Myocyte (in vitro differentiated cells): ENCODE results near the gene SLC8A1. TPM values are rescaled to one million over a fixed set of nuclear protein-coding genes. Genes with fewer than 3 reads are reported as not detected.

Source experiments
- DNase-seq: peaks from one replicate; pipeline ENCODE4 v3.0.0-alpha.2; 2012; ENCODE audit warnings: low read depth
- total RNA-seq: library from RNA; depleted of rRNA; stranded (reverse); fragments of >200 nt; gene quantifications from 2 replicates; pipeline ENCODE4 v1.2.3, GENCODE V29; 2014

SLC8A1 gene
- total RNA-seq, 1 donor from 2014 or later: 5.2 TPM

DNA sequence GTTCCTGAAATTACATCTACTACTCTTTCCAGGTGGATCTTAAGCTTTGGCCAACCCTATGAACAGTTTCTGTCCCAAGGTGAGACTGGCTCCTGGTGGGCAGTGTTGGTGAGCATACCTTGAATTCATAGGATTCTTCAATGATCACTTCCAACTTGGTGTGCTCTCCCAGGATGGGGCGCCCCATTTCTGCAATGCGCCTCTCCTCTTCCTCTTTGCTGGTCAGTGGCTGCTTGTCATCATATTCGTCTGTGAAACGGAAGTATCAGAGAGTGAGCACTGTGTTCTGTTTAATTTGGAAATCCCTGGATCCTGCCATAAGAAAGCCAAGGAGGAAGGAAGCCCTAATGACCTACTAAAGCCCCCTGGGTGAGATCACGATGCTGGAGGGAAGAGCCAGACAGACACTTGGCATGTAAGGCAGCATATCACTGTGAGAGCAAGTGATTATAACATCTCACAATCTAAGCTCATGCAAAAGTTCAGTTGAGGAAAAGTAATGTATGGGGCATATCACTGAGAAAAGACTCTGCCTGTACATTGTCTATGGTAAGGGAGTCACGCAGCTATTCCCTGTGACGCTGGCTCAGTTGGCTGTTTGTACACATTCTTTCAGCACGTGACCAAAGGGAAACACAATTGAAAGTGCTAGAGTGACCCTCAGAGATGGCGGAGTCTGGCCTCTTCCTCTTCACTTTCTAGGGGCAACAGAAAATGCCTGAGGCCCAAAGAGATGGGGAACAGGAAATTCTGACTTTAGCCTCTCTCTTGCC, 287.0 kb downstream of the SLC8A1 start:
- no peak for DNase-seq

DNA sequence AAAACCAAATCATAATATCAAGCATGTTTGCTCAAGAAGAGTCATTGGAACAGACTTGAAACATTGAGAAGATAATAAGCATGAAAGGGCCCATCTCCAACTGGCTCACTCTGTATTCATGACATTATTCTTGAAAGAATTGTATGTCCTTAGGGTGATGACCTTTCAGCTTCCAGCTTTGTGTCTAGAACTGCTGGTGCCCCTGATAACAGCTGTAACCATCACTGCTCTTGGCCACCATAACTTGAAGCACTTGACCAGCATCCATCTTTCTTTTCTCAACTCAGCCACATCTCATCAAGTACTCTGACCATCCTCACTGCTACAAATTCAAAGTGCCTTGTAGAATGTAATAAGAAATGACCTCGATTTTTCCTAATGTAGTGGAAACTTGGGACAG, 289.9 kb downstream of the SLC8A1 start:
- no peak for DNase-seq

DNA sequence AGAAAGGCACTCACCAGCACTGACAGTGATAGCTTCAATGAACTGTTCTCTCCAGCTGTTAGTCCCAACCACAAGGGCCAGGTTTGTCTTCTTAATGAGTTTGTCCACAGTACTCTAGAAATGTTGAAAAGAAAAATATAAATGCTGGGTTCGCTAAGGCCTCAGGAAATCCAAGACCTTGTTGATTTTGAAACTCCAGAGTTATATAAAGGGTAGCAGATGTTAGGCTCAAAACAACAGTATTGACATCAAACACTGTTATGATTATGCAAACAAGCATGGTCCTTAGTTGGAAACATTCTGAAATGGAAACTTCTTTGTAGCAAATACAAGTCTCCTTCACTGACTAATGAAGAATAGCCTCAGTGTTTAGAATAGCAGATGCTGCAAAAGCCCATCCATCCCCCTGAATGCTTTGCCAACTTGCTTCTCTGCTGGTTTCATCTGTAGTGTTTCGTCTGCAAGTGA, 291.1 kb downstream of the SLC8A1 start:
- DNase-seq: peak; percentile 69

DNA sequence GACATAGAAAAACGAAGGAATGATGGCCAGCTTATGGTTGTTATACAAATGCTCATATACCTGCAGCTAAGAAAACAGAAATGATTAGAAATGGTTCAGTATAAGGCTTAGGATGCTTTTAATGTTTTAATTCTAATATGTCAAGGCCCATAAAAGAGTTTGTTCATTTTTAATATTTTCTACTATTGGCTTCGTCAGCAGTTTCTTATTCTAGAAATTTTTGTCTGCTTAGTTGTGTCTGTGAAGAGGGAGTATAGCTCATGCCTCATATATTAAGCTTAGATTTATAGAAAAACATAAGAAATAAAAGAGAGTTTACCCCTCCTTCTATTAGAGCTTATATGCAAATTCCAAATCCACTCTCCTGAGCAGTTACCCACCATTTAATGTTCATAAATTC, 292.6 kb downstream of the SLC8A1 start:
- no peak for DNase-seq

DNA sequence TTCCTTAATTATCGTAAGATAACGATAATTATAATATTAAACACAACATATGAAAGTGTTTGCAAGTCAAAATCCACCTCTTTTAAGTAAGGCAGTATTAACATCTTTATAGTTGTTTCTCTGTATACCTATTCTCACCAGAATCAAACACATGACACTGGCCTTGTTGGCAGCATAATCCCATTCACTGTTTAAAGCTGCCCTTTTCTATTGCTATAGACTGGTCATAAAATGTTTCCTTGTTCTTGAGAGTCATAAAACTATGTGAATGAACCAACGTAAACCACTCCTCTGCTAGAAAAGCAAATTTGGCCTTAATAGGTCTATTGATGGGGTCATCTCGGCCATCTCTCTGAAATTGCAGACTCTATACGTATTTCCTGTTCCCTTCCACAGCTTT, 293.1 kb downstream of the SLC8A1 start:
- DNase-seq: no peak

DNA sequence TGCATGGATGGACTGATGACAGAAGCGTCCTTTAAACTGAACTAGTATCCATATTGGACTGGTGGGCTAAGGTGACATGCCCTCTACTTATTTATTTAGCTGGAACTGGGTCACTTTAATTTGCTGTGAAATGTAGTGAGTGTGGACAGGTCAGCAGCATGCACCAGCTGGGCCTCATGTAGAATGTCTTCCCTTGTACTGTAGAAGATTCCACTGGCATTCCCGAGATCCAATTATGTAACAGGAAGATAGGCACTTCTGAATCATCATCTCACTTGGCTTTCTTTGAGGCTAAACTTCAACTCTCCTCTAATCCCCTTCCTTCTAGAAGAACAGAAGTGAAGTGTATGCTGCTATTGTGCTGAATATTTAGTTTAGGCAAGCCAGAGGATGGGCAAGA, 296.2 kb downstream of the SLC8A1 start:
- DNase-seq: peak; percentile 53

DNA sequence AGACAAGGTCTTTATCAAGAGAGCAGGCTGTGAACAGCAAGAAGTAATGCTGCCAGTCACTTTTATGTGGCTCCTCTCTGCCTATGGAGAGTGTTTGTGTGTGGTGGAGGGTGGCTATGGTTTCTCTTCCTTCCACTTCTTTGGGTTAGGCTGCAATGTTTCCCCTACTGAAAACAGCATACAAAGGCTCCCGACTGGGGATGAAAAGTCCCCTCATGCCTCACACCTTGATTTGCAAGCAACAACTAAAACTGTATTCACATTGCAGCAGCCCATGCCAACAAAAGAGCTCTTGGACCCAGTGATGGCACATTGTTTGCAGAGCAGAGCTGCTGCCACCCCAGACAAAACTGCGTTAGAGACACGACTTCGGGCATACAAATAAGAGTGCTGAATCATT, 301.6 kb downstream of the SLC8A1 start:
- DNase-seq: no peak

DNA sequence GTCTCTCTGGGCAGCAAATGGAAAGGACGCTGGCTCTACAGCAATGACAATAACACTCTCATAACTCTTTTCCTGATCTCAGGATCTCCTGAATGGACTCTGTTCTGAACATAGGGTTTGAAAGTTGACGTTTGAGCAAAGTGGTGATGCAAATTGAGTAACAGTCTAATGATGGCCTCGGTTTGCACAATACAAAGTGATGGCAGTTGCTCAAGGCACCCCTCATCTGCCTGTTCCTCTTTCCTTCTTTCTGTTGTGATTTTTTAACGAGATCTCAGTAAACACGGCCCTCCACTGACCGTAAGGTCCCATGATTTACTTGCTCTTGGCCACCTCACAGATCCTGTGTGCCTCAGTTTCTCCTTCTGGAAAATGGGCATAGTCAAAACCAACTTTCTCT, 303.6 kb downstream of the SLC8A1 start:
- no peak for DNase-seq

DNA sequence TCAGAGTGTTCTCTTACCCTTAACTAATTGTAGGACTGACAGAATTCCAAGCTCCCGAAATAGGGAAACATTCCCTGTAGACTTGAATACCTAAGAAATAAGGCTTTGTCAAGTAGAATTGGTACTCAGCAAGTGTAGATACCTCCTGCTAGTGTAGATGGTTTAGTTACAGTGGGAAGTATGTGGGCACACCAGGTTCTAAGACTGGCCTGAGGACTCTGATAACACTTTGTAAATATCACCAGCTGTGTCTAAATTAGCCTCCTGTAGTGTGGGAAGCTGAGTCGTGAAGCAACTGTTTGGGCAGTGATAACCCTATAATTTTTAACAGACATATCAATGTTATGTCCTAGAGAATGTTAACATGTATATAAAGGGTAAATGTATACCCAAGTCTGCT, 304.5 kb downstream of the SLC8A1 start:
- DNase-seq: peak; percentile 31

DNA sequence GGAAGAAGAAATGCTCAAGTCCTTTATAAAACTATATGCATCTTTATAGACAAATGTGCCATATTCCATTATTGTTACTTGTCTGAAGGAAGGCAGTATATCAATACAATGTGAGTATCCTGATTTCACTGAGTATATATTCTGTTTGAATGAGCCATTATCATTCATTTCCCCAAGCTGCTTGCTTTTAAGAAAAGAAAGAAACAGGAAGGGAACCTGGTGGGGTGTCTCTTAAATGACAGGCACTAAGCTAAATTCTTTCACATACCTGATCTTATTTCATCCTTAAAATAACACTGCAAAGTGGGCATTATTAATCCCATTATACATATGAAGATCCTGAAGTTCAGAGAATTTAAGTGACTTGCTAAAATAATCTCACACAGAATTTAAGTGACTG, 307.9 kb downstream of the SLC8A1 start:
- no peak for DNase-seq

DNA sequence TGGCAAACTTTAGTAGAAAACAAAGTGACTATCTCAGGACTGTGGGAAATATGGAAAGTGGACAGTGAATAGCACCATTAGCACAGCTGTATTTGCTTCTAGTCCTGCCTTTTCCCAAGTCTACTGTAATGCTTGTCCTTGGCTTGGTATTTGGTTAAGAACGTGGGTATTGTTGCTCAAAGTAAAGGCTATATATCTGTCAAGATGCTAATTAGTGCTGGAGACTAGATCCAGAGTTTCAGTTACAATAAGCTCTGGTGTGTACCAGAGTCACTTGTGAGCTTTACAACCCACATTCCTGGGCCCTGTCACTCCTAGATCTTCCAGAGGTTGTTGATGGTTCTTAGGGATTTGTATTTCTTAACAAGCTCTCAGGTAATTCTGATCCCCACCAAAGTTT, 313.6 kb downstream of the SLC8A1 start:
- DNase-seq: no peak

DNA sequence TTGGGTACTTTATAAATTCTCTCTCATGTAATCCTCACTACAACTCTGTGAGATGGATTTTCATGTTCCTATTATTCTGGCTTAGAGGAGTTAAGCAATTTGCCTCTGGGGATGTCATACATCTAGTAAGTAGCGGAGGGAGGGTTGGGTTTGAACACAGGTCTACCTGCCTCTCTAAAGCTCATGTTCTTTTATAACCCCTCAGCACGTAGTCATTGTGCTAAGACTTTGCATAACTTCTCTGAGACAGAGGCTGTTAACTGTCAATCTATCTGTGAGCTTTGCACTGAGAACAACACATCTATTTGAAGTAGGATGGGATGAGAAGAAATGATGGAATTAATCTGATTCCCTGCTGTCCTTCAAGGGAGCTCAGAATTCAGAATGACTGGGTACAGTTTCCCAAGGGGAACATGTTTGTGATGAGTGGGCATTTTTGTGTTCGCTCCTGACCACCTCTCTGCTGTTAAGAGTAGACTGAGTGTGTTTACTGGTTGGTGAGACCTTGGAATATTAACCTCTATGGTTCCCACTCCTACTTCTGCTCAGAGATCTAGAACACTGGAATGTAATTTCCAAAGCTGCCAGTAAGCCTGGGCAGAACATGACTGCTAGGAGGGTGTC, 320.7 kb downstream of the SLC8A1 start:
- no peak for DNase-seq

DNA sequence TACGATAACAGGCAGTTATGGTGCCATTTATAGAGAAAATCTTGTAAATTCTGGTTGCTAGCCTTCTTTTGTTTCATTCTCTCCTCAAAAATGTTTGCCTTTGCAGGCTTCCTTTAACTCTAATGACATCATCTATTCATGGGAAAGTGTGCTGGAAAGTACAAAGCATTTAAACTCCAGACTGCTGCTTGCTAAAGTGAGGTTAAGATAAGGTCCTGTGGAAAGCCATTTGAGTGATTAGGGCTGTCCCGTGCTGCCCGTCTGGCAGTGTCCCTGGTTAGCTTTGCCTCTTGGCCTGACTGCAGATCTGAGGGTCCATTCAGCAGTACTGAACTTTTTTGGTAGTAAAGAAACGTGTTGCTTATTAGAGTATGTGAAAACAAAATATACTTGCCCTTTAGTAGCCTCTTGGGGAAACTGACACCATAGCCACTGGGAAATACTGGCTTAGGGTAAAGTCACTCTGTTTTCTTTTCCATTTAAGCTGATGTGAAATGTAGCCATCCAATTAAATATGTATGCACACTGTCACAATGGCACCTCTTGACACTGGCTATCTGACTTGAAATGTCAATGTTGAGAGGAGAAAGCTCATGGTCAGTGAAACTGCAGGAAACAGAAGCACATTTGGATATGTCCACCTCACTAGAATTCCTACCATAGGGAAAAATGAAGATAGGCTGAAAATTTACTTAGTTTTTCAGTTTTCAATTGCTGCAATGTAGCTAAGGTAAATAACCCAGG, 321.5 kb downstream of the SLC8A1 start:
- peak; percentile 32 for DNase-seq

DNA sequence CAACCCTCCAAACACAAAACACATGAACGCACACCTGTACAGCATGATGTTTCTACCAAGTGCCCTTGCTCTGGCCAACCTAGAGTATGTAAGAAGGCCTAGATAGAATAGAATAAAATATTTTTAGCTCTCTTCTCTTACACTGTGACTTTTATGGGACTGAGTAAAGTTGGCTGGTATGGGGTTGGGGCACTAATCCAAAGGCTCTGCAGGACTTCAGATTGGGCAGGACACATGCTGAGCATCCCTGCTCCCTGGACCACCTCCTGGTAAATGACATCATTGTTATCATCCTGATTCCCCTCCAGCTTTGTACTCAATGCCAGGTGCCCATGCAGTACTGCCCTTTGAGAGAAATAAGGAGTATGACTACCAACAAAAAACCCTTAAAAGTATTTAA, 322.2 kb downstream of the SLC8A1 start:
- no peak for DNase-seq

DNA sequence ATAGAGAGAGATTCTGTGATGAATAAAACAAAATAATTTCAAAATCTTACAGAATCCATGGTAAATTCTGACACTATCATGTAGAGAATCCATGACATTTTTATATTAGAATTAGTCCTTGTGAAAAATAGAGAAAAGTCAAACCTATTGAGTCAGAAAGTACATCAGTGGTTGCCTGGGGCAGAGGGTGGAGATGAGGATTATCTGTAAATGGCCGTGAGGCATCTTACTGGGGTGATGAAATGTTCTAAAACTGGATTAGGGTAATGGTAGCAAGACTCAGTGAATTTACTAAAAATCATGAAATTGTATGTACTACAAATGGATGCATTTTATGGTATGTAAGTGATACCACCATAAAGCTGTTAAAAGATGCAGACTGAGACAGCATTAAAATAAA, 323.1 kb downstream of the SLC8A1 start:
- no peak for DNase-seq

DNA sequence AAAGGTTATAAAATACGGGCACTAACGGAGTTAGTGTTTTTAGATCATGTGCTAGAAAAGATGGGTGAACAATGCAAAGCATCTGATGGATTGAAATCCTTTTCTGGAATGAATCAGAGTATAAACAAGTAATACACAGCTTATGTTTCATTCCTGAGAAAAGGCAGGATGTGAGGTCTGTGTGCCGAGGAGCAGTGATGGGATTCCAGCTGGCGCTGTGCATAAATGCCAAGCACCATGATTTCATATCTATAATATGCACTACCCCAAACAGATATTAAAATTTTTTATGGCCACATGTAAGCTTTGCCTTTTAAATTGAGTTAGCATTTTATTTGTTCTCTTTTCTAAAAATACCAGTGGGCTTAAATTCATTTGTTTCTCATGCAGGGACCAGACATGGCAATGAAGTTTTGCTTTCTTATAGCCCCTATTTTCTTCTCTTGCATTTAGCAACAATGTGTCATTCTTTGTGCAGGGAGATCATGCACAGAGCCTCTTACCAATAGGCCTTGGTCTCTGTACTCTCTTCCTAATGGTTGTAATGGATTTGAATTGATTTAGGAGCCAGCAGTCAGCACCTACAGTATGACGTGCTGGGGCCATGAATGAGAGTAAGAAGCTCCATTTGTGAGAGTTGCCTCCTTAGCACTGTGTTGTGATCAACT, 323.9 kb downstream of the SLC8A1 start:
- peak; percentile 75 for DNase-seq

DNA sequence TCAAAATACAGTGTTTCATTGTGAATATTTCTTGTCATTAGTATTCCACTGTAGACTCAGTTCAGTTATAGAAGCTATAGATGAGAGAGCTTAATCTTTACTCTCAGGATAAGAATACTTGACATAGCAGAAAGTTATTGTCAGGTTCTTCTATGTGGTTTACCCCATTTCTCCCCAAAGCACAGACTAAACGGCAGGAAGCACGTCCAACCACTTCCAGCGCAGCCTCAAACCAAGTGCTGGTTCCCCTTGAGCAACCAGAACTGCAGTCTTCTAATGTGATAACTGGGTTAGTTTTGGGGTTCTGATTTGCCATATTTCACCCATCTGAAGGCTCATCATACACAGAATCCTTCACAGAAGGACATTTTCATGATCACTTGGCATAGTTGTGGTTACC, 324.7 kb downstream of the SLC8A1 start:
- DNase-seq: no peak

DNA sequence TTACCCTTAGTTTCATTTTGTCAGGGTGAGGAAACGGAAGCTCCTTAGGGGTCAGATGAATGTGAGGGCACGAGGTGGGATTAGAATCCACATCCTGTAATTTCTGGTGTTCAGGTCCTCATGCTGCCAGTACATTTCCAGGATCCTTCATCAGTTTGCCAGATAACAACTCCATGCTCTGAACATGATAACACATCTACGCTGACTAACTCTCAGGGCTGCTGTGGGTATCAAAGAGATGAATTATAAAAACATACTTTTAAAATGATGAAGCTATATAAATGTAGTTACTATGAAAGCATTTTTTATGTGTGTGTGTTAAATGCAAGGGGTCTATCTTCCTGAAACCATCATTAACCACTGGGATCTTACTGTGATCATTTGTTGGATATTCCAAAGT, 325.9 kb downstream of the SLC8A1 start:
- DNase-seq: no peak

DNA sequence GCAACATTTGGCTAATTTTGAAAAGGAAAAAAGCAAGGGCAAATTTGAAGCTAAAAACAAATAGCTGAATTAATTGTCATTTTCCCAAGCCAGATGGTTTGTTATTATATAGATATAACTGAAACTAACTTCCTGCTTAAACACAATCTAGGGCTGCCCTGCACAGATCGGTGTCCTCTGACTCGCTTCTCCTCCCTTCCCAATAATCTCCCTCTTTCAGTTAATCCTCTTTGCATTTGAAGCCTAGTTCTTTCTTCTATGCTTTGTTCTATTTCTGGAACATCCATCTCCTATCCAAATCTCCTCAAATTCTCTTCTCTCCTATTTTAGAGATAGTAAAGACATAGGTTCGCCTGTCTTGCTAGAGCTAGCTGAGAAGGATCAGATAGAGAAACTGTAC, 328.1 kb downstream of the SLC8A1 start:
- no peak for DNase-seq

DNA sequence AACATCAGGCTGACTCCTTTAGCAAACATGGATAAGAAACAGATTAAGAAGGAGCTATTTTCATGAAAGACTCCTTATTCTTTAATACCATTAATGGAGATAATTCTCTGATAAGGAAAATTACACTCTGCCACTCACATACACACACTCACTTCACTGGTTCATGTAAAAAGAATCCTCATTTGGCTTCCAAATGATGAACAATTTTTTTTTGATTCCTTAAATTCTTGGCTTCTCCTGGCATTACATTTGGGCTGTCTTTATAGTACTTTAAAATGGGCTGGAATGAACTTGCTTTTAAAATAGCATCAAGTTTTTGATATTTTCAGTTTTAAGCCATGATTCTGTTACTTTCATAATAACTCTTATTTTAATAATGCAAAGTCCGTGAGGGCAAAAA, 328.6 kb downstream of the SLC8A1 start:
- DNase-seq: no peak

DNA sequence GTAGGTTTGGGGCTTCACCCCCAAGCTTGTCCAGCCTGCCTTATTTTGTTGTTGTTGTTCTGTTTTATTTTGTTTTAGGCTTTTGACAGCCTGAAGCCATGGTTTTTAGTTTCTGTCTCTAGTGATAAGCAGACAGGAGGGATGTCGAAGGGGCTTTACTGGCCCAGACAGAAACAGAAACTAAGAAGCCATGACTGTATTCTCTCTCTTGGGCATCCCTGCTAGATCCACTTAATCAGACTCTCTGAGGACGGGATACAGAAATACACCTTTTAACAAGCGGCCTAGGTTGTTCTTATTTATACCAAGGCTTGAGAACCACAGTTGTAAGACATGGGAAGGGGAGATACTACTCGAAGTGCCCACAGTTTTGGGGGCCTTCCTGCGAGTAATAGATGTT, 330.9 kb downstream of the SLC8A1 start:
- DNase-seq: no peak

DNA sequence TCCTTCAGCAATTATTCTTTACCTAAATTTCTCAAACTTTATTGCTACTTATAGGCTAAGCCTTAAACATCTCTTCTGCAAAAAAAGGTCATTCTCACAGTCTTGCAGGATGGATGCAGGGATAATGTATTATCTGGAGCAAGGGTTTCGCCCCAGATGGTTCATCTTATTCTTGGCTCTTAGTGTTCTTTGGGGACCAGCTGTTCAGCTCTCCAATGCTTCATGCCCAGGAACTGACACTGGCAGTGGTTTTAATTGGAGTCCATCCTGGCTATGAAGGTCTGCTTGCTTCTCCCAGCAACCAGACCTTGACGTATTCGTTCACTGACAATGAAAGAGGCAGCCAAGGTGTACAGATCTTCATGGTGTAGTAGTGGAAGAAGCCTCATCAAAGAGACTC, 331.9 kb downstream of the SLC8A1 start:
- DNase-seq: peak; percentile 54
